ENCODE results near the gene PURB.

Gene PURB

DNA sequence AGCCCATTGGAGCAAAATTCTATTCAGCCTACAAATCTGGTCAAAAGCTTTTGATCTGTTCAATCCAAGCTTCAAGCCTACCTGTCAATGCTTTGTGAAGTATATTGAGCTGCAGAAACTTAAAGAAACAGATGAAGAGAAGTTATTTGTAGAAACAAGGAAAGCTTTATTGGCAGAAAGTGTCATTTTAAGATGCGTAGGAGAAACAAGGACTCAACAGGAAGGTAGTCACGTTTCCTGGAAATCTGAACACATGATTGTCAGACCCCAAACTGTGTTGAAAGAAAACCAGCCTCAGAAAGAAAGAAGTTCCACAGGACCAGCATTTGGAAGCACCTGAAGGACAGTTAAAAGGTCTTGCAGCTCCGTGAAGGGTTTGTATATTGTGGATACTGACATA lies 34.8 kb upstream of the PURB start:
- H3K27me3 Mint-ChIP-seq (ENCODE audit: low read depth) = peaks cover 4% of the 10 kb centered on the region
- H3K9me3 Mint-ChIP-seq = no peaks in the 10 kb centered on the region
- H3K36me3 Mint-ChIP-seq (ENCODE audit: low read depth) = no peaks in the 10 kb centered on the region
- TF ChIP-seq, protein P1, sequence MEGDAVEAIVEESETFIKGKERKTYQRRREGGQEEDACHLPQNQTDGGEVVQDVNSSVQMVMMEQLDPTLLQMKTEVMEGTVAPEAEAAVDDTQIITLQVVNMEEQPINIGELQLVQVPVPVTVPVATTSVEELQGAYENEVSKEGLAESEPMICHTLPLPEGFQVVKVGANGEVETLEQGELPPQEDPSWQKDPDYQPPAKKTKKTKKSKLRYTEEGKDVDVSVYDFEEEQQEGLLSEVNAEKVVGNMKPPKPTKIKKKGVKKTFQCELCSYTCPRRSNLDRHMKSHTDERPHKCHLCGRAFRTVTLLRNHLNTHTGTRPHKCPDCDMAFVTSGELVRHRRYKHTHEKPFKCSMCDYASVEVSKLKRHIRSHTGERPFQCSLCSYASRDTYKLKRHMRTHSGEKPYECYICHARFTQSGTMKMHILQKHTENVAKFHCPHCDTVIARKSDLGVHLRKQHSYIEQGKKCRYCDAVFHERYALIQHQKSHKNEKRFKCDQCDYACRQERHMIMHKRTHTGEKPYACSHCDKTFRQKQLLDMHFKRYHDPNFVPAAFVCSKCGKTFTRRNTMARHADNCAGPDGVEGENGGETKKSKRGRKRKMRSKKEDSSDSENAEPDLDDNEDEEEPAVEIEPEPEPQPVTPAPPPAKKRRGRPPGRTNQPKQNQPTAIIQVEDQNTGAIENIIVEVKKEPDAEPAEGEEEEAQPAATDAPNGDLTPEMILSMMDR (IDR thresholded peaks at IDR 0.05; ENCODE audit: unreplicated experiment in 3 of 3) = no peak
- H3K4me1 Mint-ChIP-seq = no peaks in the 10 kb centered on the region
- H3K4me3 Mint-ChIP-seq = no peak overlapping the region
- no peak overlapping the region for H3K27ac Mint-ChIP-seq

DNA sequence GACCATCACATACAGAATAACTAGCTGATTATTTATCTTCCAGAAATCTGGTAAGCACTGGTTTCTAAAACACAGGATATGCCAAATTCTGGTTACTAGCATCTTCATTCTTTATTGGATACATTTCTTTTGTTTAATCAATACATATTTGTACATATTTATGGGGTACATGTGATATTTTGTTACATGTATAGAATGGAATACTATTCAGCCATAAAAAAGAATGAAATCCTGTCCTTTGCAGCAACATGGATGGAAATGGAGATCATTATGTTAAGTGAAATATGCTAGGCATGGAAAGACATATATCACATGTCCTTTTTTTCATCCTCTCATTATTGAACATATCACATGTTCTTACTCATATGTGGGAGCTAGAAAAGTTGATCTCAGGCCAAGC lies 32.7 kb upstream of the PURB start:
- no peaks in the 10 kb centered on the region for H3K36me3 Mint-ChIP-seq (ENCODE audit: low read depth)
- H3K27me3 Mint-ChIP-seq (ENCODE audit: low read depth) = no peaks in the 10 kb centered on the region
- H3K9me3 Mint-ChIP-seq = no peaks in the 10 kb centered on the region
- H3K4me1 Mint-ChIP-seq = peaks cover 5% of the 10 kb centered on the region
- H3K4me3 Mint-ChIP-seq = no peak overlapping the region
- no peak overlapping the region for H3K27ac Mint-ChIP-seq
- TF ChIP-seq, protein P1 (IDR thresholded peaks at IDR 0.05; ENCODE audit: unreplicated experiment in 3 of 3) = no peak

DNA sequence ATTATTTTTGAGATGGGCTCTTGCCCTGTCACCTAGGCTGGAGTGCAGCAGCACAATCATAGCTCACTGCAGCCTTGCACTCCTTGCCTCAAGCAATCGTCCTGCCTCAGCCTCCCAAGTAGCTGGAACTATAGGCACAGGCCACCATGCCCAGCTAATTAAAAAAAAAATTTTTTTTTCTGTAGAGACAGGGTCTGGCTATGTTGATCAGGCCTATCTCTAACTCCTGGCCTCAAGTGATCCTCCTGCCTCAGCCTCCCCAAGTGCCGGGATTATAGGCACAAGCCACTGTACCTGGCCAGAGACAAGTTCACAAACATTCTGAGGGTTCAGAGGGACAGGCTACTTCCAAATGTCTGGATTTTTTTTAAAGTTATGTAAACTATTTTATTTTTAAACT lies 32.1 kb upstream of the PURB start:
- Mint-ChIP-seq H3K27ac (no peak overlapping the region), H3K9me3 (no peaks in the 10 kb centered on the region), H3K27me3 (ENCODE audit: low read depth) (no peaks in the 10 kb centered on the region), H3K4me1 (peaks cover 5% of the 10 kb centered on the region), H3K4me3 (no peak overlapping the region), H3K36me3 (ENCODE audit: low read depth) (no peaks in the 10 kb centered on the region)
- TF ChIP-seq, protein P1 (IDR thresholded peaks at IDR 0.05; ENCODE audit: unreplicated experiment in 3 of 3) = no peak

DNA sequence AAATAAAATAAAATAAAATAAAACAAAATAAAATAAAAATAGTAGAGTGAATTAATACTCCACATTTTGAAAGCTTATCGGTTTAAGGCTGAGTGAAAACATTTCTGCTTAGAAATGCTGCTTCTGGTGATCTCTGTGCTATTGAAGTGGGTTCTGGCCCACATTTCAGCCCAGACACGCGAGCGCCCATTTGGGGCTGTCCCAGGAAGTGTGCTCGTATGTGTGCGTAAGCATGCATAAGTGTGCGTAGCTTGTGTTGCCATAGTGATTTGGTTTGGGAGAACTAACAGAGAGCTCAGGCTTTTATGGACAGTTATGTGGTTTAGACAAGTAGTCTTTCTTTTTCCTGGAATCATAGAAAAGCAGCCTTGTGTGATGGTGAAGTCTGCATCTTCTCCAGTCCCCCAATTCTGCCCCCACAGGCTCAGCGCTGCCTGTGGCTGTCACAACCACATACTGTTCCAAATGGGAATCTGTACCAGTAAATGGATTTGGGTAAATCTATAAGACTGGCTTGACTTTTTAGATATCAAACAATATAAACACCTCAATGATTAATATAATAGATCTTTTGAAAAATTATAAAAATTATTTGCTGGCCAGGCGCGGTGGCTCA lies 29.8 kb upstream of the PURB start:
- no peaks in the 10 kb centered on the region for H3K9me3 Mint-ChIP-seq
- no peaks in the 10 kb centered on the region for H3K27me3 Mint-ChIP-seq (ENCODE audit: low read depth)
- peaks cover 5% of the 10 kb centered on the region for H3K4me1 Mint-ChIP-seq
- no peak overlapping the region for H3K27ac Mint-ChIP-seq
- H3K36me3 Mint-ChIP-seq (ENCODE audit: low read depth) = no peaks in the 10 kb centered on the region
- no peak overlapping the region for H3K4me3 Mint-ChIP-seq
- TF ChIP-seq, protein P1 (IDR thresholded peaks at IDR 0.05; ENCODE audit: unreplicated experiment in 3 of 3) = no peak

DNA sequence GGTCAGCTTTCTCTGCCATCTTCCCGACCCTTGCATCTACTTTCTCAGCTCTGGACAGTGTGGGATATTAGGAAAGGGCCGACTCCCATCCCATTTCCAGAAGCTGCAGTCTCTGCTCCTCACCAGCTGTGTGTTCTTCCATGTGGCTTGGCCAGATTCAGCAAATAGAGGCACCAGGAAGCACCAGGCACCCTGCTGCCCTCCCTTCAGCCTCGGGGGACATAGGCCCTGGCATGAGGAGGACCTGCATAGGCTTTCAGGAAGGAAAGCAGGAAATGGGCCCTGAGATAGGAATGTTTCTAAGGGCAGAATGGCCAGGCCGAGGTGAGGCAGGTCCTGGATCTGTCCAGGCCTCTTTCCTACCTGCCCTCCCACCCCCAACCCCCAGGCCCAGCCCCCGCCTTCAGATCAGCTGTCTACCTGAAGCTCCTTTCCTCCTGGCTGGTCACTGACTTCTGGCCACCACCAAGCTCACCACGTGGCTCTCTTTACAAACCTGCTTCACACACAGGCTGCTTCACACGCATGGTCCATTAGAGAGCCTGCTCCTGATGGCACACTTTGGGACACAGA lies 27.5 kb upstream of the PURB start:
- Mint-ChIP-seq H3K4me3 (no peak overlapping the region), H3K9me3 (no peaks in the 10 kb centered on the region), H3K36me3 (ENCODE audit: low read depth) (no peaks in the 10 kb centered on the region), H3K27ac (peak overlapping the region in 1 of 3 experiments; percentile 10), H3K27me3 (ENCODE audit: low read depth) (no peaks in the 10 kb centered on the region), H3K4me1 (peaks cover 5% of the 10 kb centered on the region)
- TF ChIP-seq, protein P1 (IDR thresholded peaks at IDR 0.05; ENCODE audit: unreplicated experiment in 3 of 3) = no peak

DNA sequence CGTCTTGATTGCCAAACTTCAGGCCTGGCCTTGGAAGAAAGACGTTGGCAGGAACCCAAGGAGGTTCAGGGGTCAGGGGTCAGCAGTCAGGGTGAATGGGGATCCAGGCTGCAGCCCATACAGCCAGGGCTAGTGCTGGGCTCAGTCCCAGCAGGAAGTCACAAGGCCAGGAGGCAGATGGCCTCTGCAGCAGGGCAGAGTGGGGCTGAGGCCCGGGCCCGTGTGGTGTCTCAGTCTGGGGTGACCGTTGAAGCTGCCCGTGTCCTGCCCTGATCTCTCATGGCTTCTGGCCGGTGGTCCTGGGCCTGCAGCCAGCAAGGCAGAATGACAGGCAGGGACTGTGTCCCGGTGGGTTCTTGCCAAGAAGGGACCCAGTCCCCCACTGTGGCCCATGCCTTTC lies 26.6 kb upstream of the PURB start:
- no peak overlapping the region for H3K27ac Mint-ChIP-seq
- H3K9me3 Mint-ChIP-seq = no peaks in the 10 kb centered on the region
- TF ChIP-seq, protein P1 (IDR thresholded peaks at IDR 0.05; ENCODE audit: unreplicated experiment in 3 of 3) = no peak
- H3K27me3 Mint-ChIP-seq (ENCODE audit: low read depth) = no peaks in the 10 kb centered on the region
- no peak overlapping the region for H3K4me3 Mint-ChIP-seq
- peaks cover 5% of the 10 kb centered on the region for H3K4me1 Mint-ChIP-seq
- no peaks in the 10 kb centered on the region for H3K36me3 Mint-ChIP-seq (ENCODE audit: low read depth)
